Loucy (cell line): ENCODE results near the gene DSCAML1.

Experiments used
- EZH2phosphoT487 ChIP-seq: fragments of 200-600 bp; IDR thresholded peaks from 2 replicates; pipeline ENCODE4 v1.6.1; 2018; ENCODE audit warnings: antibody characterized with exemption, mild to moderate bottlenecking, moderate library complexity, borderline replicate concordance
- TF ChIP-seq, protein P1 (sequence below): fragments of 200-600 bp; sonication (generic); conservative IDR thresholded peaks from 2 replicates; pipeline ENCODE4 v1.5.1; 2014; ENCODE audit warnings: mild to moderate bottlenecking, antibody characterized with exemption, low read length

DNA sequence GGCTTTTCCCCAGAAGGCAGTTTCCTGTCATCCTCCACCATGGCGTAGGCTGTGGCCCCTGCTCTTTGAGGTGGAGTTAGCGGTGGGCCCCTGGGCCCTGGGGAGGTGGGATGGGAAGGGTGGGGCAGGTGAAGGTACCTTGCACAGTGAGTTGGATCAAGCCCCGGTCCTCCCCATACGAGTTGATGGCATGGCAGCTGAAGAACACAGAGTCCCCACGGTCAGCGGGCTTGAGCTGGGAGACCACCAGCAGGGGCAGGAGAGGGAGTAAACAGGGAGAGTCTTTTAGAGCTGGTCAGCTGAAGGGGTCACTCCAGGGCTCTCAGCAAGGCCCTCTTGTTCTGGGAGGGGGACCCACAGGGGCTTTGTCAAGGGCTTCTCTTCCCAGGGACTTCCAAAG is 316.0 kb downstream of the DSCAML1 start:
- TF ChIP-seq, protein P1, sequence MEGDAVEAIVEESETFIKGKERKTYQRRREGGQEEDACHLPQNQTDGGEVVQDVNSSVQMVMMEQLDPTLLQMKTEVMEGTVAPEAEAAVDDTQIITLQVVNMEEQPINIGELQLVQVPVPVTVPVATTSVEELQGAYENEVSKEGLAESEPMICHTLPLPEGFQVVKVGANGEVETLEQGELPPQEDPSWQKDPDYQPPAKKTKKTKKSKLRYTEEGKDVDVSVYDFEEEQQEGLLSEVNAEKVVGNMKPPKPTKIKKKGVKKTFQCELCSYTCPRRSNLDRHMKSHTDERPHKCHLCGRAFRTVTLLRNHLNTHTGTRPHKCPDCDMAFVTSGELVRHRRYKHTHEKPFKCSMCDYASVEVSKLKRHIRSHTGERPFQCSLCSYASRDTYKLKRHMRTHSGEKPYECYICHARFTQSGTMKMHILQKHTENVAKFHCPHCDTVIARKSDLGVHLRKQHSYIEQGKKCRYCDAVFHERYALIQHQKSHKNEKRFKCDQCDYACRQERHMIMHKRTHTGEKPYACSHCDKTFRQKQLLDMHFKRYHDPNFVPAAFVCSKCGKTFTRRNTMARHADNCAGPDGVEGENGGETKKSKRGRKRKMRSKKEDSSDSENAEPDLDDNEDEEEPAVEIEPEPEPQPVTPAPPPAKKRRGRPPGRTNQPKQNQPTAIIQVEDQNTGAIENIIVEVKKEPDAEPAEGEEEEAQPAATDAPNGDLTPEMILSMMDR = no peak
- no peak for TF ChIP-seq EZH2phosphoT487
